Central memory CD8-positive, alpha-beta T cell (primary cell): ENCODE results near the gene PRRX2.

Experiments
- ATAC-seq: fragments of 150-1000 bp; cut with Tn5 transposase; replicated peaks from 2 replicates; pipeline ENCODE4 v1.10.0; 2022; ENCODE audit warnings: mild to moderate bottlenecking, moderate FRiP score, moderate number of reproducible peaks; ENCODE audit not compliant: poor library complexity, severe bottlenecking; ENCODE audit errors: extremely low read depth
- DNase-seq, 2 donors: peaks; one replicate each; pipeline ENCODE4 v3.0.0; 2021; ENCODE audit warnings: low spot score in 2 of 2
- H3K27ac Mint-ChIP-seq: one replicate; pipeline ENCODE4 v1.8.0; 2022; ENCODE audit warnings: low read depth, mild to moderate bottlenecking, moderate library complexity, mixed read lengths
- H3K27me3 Mint-ChIP-seq: one replicate; pipeline ENCODE4 v1.8.0; 2022; ENCODE audit warnings: mixed read lengths
- H3K36me3 Mint-ChIP-seq: one replicate; pipeline ENCODE4 v1.8.0; 2022; ENCODE audit warnings: mild to moderate bottlenecking, moderate library complexity, mixed read lengths; ENCODE audit not compliant: insufficient read depth
- H3K4me1 Mint-ChIP-seq: one replicate; pipeline ENCODE4 v1.8.0; 2022; ENCODE audit warnings: mixed read lengths
- H3K4me3 Mint-ChIP-seq: one replicate; pipeline ENCODE4 v1.8.0; 2022; ENCODE audit warnings: mild to moderate bottlenecking, moderate library complexity, mixed read lengths
- H3K9me3 Mint-ChIP-seq: one replicate; pipeline ENCODE4 v1.8.0; 2022; ENCODE audit warnings: mixed read lengths

PRRX2 gene

GRCh38 chr9:129665389-129665775 lies at the start of gene PRRX2:
Gene PRRX2, plus strand, starts transcription at chr9:129665647. Its CDS starts 221 bp downstream, at chr9:129665868.
- H3K36me3 Mint-ChIP-seq, result peaks cover 6% of the 10 kb centered on the region
- peak within 1 kb of the TSS; percentile 80 for H3K4me3 Mint-ChIP-seq
- H3K27ac Mint-ChIP-seq, result no peak within 1 kb of the TSS
- H3K4me1 Mint-ChIP-seq, result peaks cover 5% of the 10 kb centered on the region
- no peak for DNase-seq
- ATAC-seq, result peak; percentile 43
- no peaks in the 10 kb centered on the region for H3K9me3 Mint-ChIP-seq
- peaks cover 42% of the 10 kb centered on the region for H3K27me3 Mint-ChIP-seq

- DNase-seq, result no peak
- Mint-ChIP-seq H3K27me3 (peaks cover 24% of the 10 kb centered on the region), H3K36me3 (no peaks in the 10 kb centered on the region), H3K4me3 (no peak overlapping the region), H3K27ac (no peak overlapping the region), H3K9me3 (no peaks in the 10 kb centered on the region), H3K4me1 (no peaks in the 10 kb centered on the region)
- peak; percentile 43 for ATAC-seq
Observed at GRCh38 chr9:129617167-129617566, 48.3 kb upstream of the PRRX2 start.

GRCh38 chr9:129619787-129620668 lies 45.4 kb upstream of the PRRX2 start:
- DNase-seq (no peak), ATAC-seq (no peak)
- peaks cover 6% of the 10 kb centered on the region for H3K4me1 Mint-ChIP-seq
- H3K4me3 Mint-ChIP-seq, result peak overlapping the region; percentile 0
- no peaks in the 10 kb centered on the region for H3K9me3 Mint-ChIP-seq
- H3K27ac Mint-ChIP-seq, result no peak overlapping the region
- H3K36me3 Mint-ChIP-seq, result peaks cover 8% of the 10 kb centered on the region
- peaks cover 24% of the 10 kb centered on the region for H3K27me3 Mint-ChIP-seq

- no peak for DNase-seq
- ATAC-seq, result no peak
- no peaks in the 10 kb centered on the region for H3K9me3 Mint-ChIP-seq
- peaks cover 24% of the 10 kb centered on the region for H3K27me3 Mint-ChIP-seq
- no peak within 1 kb of the TSS for H3K4me3 Mint-ChIP-seq
- peaks cover 11% of the 10 kb centered on the region for H3K36me3 Mint-ChIP-seq
- H3K27ac Mint-ChIP-seq, result no peak within 1 kb of the TSS
- H3K4me1 Mint-ChIP-seq, result peaks cover 8% of the 10 kb centered on the region
Observed at GRCh38 chr9:129620669-129621295, 44.7 kb upstream of the PRRX2 start, which contains the start of gene C9orf50. Gene C9orf50, minus strand, starts transcription at chr9:129621101. Its CDS starts 527 bp downstream, at chr9:129620574.

- no peak overlapping the region for H3K4me3 Mint-ChIP-seq
- peaks cover 24% of the 10 kb centered on the region for H3K27me3 Mint-ChIP-seq
- ATAC-seq (no peak), DNase-seq (no peak)
- H3K27ac Mint-ChIP-seq, result no peak overlapping the region
- peaks cover 20% of the 10 kb centered on the region for H3K36me3 Mint-ChIP-seq
- no peaks in the 10 kb centered on the region for H3K9me3 Mint-ChIP-seq
- peaks cover 24% of the 10 kb centered on the region for H3K4me1 Mint-ChIP-seq
Observed at GRCh38 chr9:129623331-129623730, 42.1 kb upstream of the PRRX2 start.

GRCh38 chr9:129624168-129624759 lies 41.2 kb upstream of the PRRX2 start:
- Mint-ChIP-seq H3K4me3 (peak overlapping the region; percentile 89), H3K27me3 (peaks cover 16% of the 10 kb centered on the region), H3K36me3 (peaks cover 20% of the 10 kb centered on the region), H3K4me1 (peaks cover 32% of the 10 kb centered on the region), H3K9me3 (no peaks in the 10 kb centered on the region), H3K27ac (no peak overlapping the region)
- DNase-seq (peak; percentile 48 to 57), ATAC-seq (no peak)

GRCh38 chr9:129624947-129625346 lies 40.5 kb upstream of the PRRX2 start:
- Mint-ChIP-seq H3K36me3 (peaks cover 20% of the 10 kb centered on the region), H3K27me3 (peaks cover 12% of the 10 kb centered on the region), H3K4me1 (peaks cover 38% of the 10 kb centered on the region), H3K9me3 (no peaks in the 10 kb centered on the region), H3K27ac (peak overlapping the region; percentile 95), H3K4me3 (peak overlapping the region; percentile 89)
- DNase-seq (no peak), ATAC-seq (peak; percentile 24)

- Mint-ChIP-seq H3K27ac (peak within 1 kb of the TSS; percentile 95), H3K9me3 (no peaks in the 10 kb centered on the region), H3K4me3 (peak within 1 kb of the TSS; percentile 89), H3K27me3 (peaks cover 6% of the 10 kb centered on the region), H3K4me1 (peaks cover 45% of the 10 kb centered on the region), H3K36me3 (peaks cover 23% of the 10 kb centered on the region)
- DNase-seq (peak; percentile 90 to 91), ATAC-seq (peak; percentile 75)
Observed at GRCh38 chr9:129626079-129626624, 39.3 kb upstream of the PRRX2 start, which contains the start of gene NTMT1. Gene NTMT1, plus strand, starts transcription at chr9:129626163. Its CDS starts 6,541 bp downstream, at chr9:129632704.

- ATAC-seq (peak; percentile 45), DNase-seq (peak; percentile 31 to 48)
- Mint-ChIP-seq H3K4me3 (peak overlapping the region; percentile 89), H3K27me3 (no peaks in the 10 kb centered on the region), H3K36me3 (peaks cover 29% of the 10 kb centered on the region), H3K4me1 (peaks cover 51% of the 10 kb centered on the region), H3K27ac (peak overlapping the region; percentile 95), H3K9me3 (no peaks in the 10 kb centered on the region)
Observed at GRCh38 chr9:129626625-129627284, 38.7 kb upstream of the PRRX2 start.

GRCh38 chr9:129627556-129628440 lies 37.6 kb upstream of the PRRX2 start:
- H3K4me1 Mint-ChIP-seq, result peaks cover 54% of the 10 kb centered on the region
- peak overlapping the region; percentile 89 for H3K4me3 Mint-ChIP-seq
- no peaks in the 10 kb centered on the region for H3K9me3 Mint-ChIP-seq
- H3K27me3 Mint-ChIP-seq, result no peaks in the 10 kb centered on the region
- ATAC-seq (no peak), DNase-seq (no peak)
- peaks cover 34% of the 10 kb centered on the region for H3K36me3 Mint-ChIP-seq
- peak overlapping the region; percentile 95 for H3K27ac Mint-ChIP-seq

- Mint-ChIP-seq H3K36me3 (peaks cover 32% of the 10 kb centered on the region), H3K27ac (peak overlapping the region; percentile 53), H3K27me3 (no peaks in the 10 kb centered on the region), H3K9me3 (no peaks in the 10 kb centered on the region), H3K4me3 (no peak overlapping the region), H3K4me1 (peaks cover 54% of the 10 kb centered on the region)
- DNase-seq, result no peak
- no peak for ATAC-seq
Observed at GRCh38 chr9:129628709-129629108, 36.7 kb upstream of the PRRX2 start.
